ENCODE results near the gene DOCK11.

DOCK11 gene

DNA sequence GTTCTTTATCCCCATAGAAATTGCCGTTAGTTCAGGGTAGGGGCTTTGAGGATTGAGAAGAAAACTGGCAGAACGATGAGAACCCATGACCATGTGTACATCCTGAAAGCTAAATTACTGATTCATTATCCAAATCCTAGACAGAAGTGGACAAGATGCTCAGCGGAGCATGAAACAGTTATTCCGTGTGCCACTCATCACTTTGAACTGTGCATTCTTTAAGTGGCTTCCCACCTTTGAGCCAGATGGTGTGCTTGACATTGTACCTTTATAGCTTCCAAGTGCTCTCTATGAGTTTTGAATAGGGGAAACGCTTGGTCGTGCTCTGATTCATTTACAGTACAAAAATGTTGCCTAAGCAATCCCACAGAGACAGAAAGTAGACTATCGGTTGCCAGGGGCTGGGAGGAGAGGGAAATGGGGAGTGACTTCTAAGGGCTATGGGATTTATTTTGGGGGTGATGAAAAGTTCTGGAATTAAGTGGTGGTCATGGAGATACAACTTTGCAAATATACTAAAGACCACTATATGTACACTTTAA is 100.0 kb downstream of the DOCK11 start:
- no peak overlapping the region for H3K4me3 ChIP-seq (ENCODE audit: low read depth, low read length)
- TF ChIP-seq, protein P1, sequence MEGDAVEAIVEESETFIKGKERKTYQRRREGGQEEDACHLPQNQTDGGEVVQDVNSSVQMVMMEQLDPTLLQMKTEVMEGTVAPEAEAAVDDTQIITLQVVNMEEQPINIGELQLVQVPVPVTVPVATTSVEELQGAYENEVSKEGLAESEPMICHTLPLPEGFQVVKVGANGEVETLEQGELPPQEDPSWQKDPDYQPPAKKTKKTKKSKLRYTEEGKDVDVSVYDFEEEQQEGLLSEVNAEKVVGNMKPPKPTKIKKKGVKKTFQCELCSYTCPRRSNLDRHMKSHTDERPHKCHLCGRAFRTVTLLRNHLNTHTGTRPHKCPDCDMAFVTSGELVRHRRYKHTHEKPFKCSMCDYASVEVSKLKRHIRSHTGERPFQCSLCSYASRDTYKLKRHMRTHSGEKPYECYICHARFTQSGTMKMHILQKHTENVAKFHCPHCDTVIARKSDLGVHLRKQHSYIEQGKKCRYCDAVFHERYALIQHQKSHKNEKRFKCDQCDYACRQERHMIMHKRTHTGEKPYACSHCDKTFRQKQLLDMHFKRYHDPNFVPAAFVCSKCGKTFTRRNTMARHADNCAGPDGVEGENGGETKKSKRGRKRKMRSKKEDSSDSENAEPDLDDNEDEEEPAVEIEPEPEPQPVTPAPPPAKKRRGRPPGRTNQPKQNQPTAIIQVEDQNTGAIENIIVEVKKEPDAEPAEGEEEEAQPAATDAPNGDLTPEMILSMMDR (IDR thresholded peaks at IDR 0.05; ENCODE audit: control insufficient read depth, extremely low read depth, insufficient read depth) = no peak
- DNase-seq (ENCODE audit: low read depth) = no peak

DNA sequence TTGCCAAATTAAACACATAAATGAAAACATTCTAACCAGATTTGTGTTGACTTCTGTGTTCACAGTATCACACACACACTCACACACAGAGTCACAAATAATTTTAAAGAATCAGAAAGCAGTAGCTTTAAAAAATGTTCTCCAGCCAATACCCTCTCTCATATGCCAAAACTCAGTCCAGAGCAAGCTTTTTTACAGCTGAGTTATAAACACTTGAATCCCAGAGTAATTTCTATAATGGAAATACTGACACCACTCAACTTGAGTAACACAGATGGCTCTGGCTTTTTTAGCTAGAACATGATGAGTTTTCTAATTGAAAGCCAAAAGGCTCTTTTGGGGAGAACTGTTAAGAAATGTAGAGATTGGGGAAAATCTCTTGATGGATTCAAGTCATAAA is 100.8 kb downstream of the DOCK11 start:
- TF ChIP-seq, protein P1 (IDR thresholded peaks at IDR 0.05; ENCODE audit: control insufficient read depth, extremely low read depth, insufficient read depth) = no peak
- DNase-seq (ENCODE audit: low read depth) = no peak
- H3K4me3 ChIP-seq (ENCODE audit: low read depth, low read length) = no peak overlapping the region

DNA sequence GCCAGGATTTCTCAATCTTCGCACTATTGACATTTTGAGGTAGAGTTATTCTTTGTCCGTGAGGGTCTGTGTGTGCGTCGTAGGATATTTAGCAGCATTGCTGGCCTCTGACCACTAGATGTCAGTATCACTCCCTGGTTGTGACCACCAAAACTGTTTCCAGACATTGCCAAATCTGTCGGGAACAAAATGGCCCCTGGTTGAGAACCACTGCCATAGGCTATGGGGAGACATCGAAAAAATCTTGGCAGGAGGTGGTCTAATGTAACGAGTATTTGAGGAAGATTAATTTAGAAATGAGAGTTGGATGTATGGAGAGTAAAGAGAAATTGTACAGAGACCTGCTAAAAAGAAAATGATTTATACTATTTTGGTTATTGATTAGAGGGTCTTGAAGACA is 108.4 kb downstream of the DOCK11 start:
- TF ChIP-seq, protein P1 (IDR thresholded peaks at IDR 0.05; ENCODE audit: control insufficient read depth, extremely low read depth, insufficient read depth) = peak; percentile 61
- no peak overlapping the region for H3K4me3 ChIP-seq (ENCODE audit: low read depth, low read length)
- no peak for DNase-seq (ENCODE audit: low read depth)

DNA sequence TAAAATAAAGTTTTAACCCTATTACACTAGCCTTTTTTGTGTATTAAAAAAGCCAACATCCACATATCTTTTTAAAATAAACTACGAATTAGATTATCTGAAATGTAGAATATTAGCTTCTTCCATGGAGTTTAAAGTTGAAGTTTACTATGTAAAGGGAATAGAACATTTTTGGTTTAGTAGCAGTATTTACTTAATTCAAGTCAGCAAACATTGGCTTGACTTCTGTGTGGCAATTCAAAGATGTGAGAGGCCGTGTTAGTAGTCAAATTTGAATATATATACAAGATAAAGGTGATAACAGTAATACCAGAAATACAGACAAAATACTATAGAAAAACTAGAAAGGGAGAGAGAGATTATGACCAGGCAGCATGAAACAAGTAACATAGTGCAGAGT is 116.7 kb downstream of the DOCK11 start:
- DNase-seq (ENCODE audit: low read depth) = no peak
- TF ChIP-seq, protein P1 (IDR thresholded peaks at IDR 0.05; ENCODE audit: control insufficient read depth, extremely low read depth, insufficient read depth) = no peak
- no peak overlapping the region for H3K4me3 ChIP-seq (ENCODE audit: low read depth, low read length)

DNA sequence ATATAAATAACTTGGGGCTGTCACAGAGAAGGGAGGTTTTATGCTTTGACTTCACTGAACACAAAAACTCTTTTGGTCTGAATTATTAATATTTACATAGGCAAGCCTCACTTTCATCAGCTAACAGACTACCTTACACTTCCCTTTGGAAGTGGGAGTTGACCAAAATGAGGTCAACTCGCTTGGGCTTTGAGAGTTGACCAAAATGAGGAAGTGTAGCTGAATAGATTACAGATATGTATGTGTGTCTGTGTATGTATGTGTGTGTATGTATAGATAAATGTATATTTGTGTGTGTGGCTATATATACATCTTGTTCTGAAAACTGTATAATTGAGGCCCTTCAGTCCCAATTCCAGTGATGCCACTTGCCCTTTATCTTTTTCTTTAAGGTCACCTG is 118.5 kb downstream of the DOCK11 start:
- H3K4me3 ChIP-seq (ENCODE audit: low read depth, low read length) = no peak overlapping the region
- TF ChIP-seq, protein P1 (IDR thresholded peaks at IDR 0.05; ENCODE audit: control insufficient read depth, extremely low read depth, insufficient read depth) = no peak

DNA sequence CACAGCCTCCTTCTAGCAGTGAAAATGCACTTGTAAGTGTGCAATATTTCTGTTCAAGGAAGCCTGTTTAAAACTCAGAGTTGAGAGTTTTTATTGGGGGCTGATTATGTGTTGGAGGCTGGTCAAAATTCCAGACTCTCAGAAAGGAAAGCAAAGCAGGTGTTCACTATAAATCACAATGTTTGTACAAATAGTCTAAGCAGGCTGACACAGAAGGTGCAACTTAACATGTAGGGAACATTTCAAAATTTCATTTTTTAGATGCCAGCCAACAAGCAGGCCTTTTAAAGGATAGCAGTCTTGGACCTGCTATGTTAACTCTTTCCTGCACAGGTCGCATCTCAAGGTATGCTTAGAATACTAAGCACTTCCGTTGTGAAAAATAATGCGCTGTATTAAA is 119.5 kb downstream of the DOCK11 start:
- TF ChIP-seq, protein P1 (IDR thresholded peaks at IDR 0.05; ENCODE audit: control insufficient read depth, extremely low read depth, insufficient read depth) = no peak
- no peak overlapping the region for H3K4me3 ChIP-seq (ENCODE audit: low read depth, low read length)
- DNase-seq (ENCODE audit: low read depth) = no peak

More for the DNA sequence above, 118.5 kb downstream of the DOCK11 start:
- DNase-seq (ENCODE audit: low read depth) = no peak

DNA sequence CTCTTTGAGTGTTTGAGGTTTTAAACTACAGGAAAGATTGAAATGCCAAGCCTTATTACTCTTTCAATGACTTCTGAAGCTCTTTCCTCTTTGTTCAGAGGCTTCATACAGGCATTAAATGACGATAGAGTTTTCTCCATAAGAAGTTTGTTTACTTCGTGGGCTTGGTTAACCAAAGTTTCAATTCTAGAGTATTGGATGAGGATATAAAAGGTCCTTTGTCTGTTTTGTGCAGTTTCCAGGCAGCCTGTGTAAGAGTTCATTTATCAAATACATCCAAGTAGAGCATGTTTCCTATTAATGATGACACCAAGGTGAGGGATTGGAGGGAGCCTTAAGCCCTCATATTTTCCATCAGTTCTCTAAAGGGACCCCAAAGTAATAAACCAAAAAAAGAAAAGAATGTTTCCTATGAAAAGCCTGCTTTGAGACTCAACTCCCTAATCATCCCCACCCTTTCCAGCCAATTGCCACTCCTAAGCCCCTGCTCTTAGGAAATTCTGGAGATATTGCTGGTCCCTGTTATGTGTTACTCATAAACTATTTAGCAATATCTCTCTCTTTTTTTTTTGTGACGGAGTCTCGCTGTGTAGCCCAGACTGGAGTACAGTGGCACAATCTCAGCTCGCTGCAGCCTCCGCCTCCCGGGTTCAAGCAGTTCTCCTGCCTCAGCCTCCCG is 125.6 kb downstream of the DOCK11 start:
- H3K4me3 ChIP-seq (ENCODE audit: low read depth, low read length) = no peak overlapping the region
- TF ChIP-seq, protein P1 (IDR thresholded peaks at IDR 0.05; ENCODE audit: control insufficient read depth, extremely low read depth, insufficient read depth) = no peak
- DNase-seq (ENCODE audit: low read depth) = no peak

All from LNCaP clone FGC (cell line).